Measurements from ENCODE around the gene UBE2I. TPM values are rescaled to one million over a fixed set of nuclear protein-coding genes. Genes with fewer than 3 reads are reported as not detected.
A peak's percentile ranks its signal among the peaks of the same experiment; 100 is the strongest.

Gene UBE2I
- total RNA-seq, 1 experiment from 2014 or later = 198 TPM

GRCh38 chr16:1364510-1364909 lies 55.1 kb downstream of the UBE2I start:
- POLR2A ChIA-PET = no interaction called here
- H3K4me1 ChIP-seq (ENCODE audit: control insufficient read depth, insufficient read depth, low read length) = 0 out of 2 replicates have a peak, but pooled peaks cover 3% of the 10 kb centered on the region
- intact Hi-C loops (cut with micrococcal nuclease; ENCODE audit: unreplicated experiment) = no loop called here
- ATAC-seq = no peak
- TF ChIP-seq TCF7L2 (IDR thresholded peaks at IDR 0.05; ENCODE audit: low read depth, low read length) (no peak), SIN3A (IDR thresholded peaks at IDR 0.05; ENCODE audit: borderline replicate concordance, insufficient read depth, low read depth, low read length) (no peak), CTCF (IDR thresholded peaks at IDR 0.05) (no peak), REST (IDR thresholded peaks at IDR 0.05; ENCODE audit: insufficient read depth in 1 of 2, low read depth in 2 of 2, low read length in 1 of 2) (no peak), POLR2AphosphoS5 (IDR thresholded peaks at IDR 0.05; ENCODE audit: low read depth, low read length) (no peak)
- H3K9me3 ChIP-seq (ENCODE audit: control insufficient read depth, insufficient read depth, low read depth, low read length) = no peaks in the 10 kb centered on the region
- DNase-seq (ENCODE audit: low read depth, low spot score) = no peak
- H3K27ac ChIP-seq (ENCODE audit: low read length) = no peak overlapping the region
- BruUV-seq (replicated peaks) = TSS peak; percentile 75
- H3K36me3 ChIP-seq (ENCODE audit: control insufficient read depth, insufficient read depth, low read length) = peaks cover 6% of the 10 kb centered on the region
- no peaks in the 10 kb centered on the region for H3K27me3 ChIP-seq (ENCODE audit: control insufficient read depth, insufficient read depth, low read length)
- in situ Hi-C loops (cut with HindIII; ENCODE audit: low pct_unique_long_range_greater_than_20kb, low sequenced_read_pairs) = no loop called here
- no peak overlapping the region for H3K4me3 ChIP-seq (ENCODE audit: low read depth in 2 of 2, low read length in 2 of 2)
- CTCF ChIA-PET = interaction anchor here (0.9 kb wide), 1 partner anchor 25 kb away, joined by 3 read pairs; no protein-coding TSS in a partner anchor

GRCh38 chr16:1366060-1366711 lies 56.8 kb downstream of the UBE2I start:
- DNase-seq (ENCODE audit: low read depth, low spot score) (no peak), ATAC-seq (peak; percentile 20; the same call in 1 of the 2 replicates)
- Histone ChIP-seq H3K4me3 (ENCODE audit: low read depth in 2 of 2, low read length in 2 of 2) (no peak overlapping the region), H3K27ac (ENCODE audit: low read length) (no peak overlapping the region), H3K36me3 (ENCODE audit: control insufficient read depth, insufficient read depth, low read length) (peaks cover 6% of the 10 kb centered on the region), H3K4me1 (ENCODE audit: control insufficient read depth, insufficient read depth, low read length) (0 out of 2 replicates have a peak, but pooled peaks cover 3% of the 10 kb centered on the region), H3K9me3 (ENCODE audit: control insufficient read depth, insufficient read depth, low read depth, low read length) (no peaks in the 10 kb centered on the region), H3K27me3 (ENCODE audit: control insufficient read depth, insufficient read depth, low read length) (no peaks in the 10 kb centered on the region)
- no TSS peak for BruUV-seq (replicated peaks)
- POLR2A ChIA-PET = no interaction called here
- intact Hi-C loops (cut with micrococcal nuclease; ENCODE audit: unreplicated experiment) (no loop called here), in situ Hi-C loops (cut with HindIII; ENCODE audit: low pct_unique_long_range_greater_than_20kb, low sequenced_read_pairs) (no loop called here)
- TF ChIP-seq POLR2AphosphoS5 (IDR thresholded peaks at IDR 0.05; ENCODE audit: low read depth, low read length) = no peak
- no peak for TF ChIP-seq REST (IDR thresholded peaks at IDR 0.05; ENCODE audit: insufficient read depth in 1 of 2, low read depth in 2 of 2, low read length in 1 of 2)
- no peak for TF ChIP-seq SIN3A (IDR thresholded peaks at IDR 0.05; ENCODE audit: borderline replicate concordance, insufficient read depth, low read depth, low read length)
- TF ChIP-seq TCF7L2 (IDR thresholded peaks at IDR 0.05; ENCODE audit: low read depth, low read length) = no peak
- TF ChIP-seq CTCF (IDR thresholded peaks at IDR 0.05) = no peak
- CTCF ChIA-PET = no interaction called here
